Measurements from ENCODE around the gene PTEN. TPM values are rescaled to one million over a fixed set of nuclear protein-coding genes. Genes with fewer than 3 reads are reported as not detected.

PTEN gene
- total and polyA plus RNA-seq, 9 of the 15 experiments (the other 6 are each of a cell fraction or from before 2014, with no cell fraction given) = 8.4 to 56.9 (median 22.2) TPM

GRCh38 chr10:87861953-87862678 lies 1.3 kb upstream of the PTEN start (continued):
- TF ChIP-seq OTX1 (CRISPR knock-in tag; IDR thresholded peaks at IDR 0.05) (no peak), JUND (IDR thresholded peaks at IDR 0.05; ENCODE audit: borderline replicate concordance, low read depth, low read length) (peak; percentile 47; the same call in 1 of the 2 replicates), JUND (tag; IDR thresholded peaks at IDR 0.05; ENCODE audit: borderline replicate concordance, low read depth, low read length) (peak; percentile 26; the same call in 1 of the 3 replicates), ZBTB40 (IDR thresholded peaks at IDR 0.05) (peak; percentile 66), ZBTB40 (CRISPR knock-in tag; IDR thresholded peaks at IDR 0.05) (no peak), RFX7 (CRISPR knock-in tag; IDR thresholded peaks at IDR 0.05) (no peak), ZNF639 (CRISPR knock-in tag; conservative IDR thresholded peaks at IDR 0.05 in 1 of 2, IDR thresholded peaks at IDR 0.05 in 1 of 2) (peak in 1 of 2 experiments; percentile 85; a peak in 2 of 4 replicates), ZNF445 (CRISPR knock-in tag; IDR thresholded peaks at IDR 0.05; ENCODE audit: low read depth) (no peak), SIX5 (IDR thresholded peaks at IDR 0.05; ENCODE audit: borderline replicate concordance in 1 of 2, insufficient read depth in 1 of 2, low read depth in 1 of 2, low read length in 2 of 2) (no peak)

Measured in K562 (cell line).